Measurements from ENCODE around the gene VTN.
"Not testable (repeated sequence)": the region's sequence is repeated elsewhere in the genome, so short reads cannot be mapped to it uniquely, and the experiment has no call there.

The VTN gene

DNA sequence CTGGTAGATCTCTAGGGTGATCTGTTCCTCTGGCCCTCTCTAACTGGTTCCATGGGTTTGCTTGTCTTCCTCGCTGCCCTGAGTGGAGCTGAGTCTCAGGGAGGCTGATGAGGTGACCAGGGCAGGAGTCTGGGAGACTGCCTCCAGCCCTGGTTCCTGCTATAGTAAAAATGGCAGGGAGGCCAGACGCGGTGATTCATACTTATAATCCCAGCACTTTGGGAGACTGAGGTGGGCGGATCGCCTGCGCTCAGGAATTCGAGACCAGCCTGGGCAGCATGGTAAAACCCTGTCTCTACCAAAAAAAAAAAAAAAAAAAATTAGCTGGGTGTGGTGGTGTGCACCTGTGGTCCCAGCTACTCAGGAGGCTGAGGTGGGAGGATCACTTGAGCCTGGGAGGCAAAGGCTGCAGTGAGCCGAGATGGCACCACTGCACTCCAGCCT is 31.3 kb downstream of the VTN start:
- H3K27ac ChIP-seq (ENCODE audit: insufficient read depth in 1 of 2, low read depth in 1 of 2, low read length in 2 of 2, poor library complexity in 1 of 2, severe bottlenecking in 2 of 2); CTCF ChIA-PET; H3K4me3 ChIP-seq (ENCODE audit: control insufficient read depth in 1 of 7, extremely low read depth in 1 of 7, insufficient read depth in 4 of 7, low read depth in 2 of 7, low read length in 6 of 7); POLR2A ChIA-PET; H3K27me3 ChIP-seq (replicated peaks in 2 of 5; ENCODE audit: control insufficient read depth in 4 of 5, insufficient read depth in 5 of 5, low read length in 4 of 5); H3K9me3 ChIP-seq (ENCODE audit: control extremely low read depth in 1 of 5, control insufficient read depth in 4 of 5, insufficient read depth in 2 of 5, low read depth in 1 of 5, low read length in 4 of 5); DNase-seq: not testable (repeated sequence)
- 100% methylated on average over 3 of the region's 8 CpGs for WGBS (ENCODE audit: insufficient coverage)
- Histone ChIP-seq H3K36me3 (ENCODE audit: control insufficient read depth in 4 of 4, insufficient read depth in 4 of 4, low read length in 3 of 4) (peaks cover 8 to 43% (median 25%) of the 10 kb centered on the region in 4 experiments), H3K4me1 (ENCODE audit: control extremely low read depth in 1 of 4, control insufficient read depth in 4 of 4, insufficient read depth in 4 of 4, low read length in 3 of 4) (peaks cover 7 to 26% (median 20%) of the 10 kb centered on the region in 4 experiments)

DNA sequence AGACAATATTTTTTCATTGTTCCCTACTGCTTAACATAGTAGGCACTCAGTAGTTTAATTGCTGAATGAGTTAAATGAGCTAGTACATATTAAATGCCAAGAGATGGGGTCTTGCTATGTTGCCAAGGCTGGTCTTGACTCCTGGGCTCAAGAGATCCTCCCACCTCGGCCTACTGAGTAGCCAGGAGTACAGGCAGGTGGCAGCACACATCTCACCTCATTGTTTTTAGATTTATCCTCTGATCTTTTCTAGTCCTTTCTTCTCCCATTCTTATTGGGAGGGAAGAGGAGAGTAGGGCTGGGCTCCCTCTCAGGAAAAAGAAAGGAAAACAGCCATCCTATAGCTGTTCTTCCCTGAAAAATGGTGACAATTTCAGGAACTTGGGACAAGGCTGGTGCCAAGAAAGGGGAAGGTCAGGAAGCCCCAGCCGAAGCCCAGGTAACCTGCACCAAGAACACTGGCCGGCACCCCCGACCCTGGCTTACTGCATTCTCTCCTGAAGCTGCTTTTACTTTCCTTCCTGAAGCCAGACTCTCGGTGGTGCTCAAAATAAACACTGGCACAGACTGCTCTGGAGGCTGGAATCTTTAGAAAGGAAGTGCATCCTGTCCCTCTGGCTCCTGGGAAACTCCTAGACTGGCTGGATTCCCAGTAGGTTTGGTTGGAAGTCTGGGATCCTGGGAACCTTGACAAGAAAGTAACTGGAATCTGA is 31.9 kb downstream of the VTN start:
- POLR2A ChIA-PET = no interaction called here
- WGBS (ENCODE audit: insufficient coverage) = 100% methylated on average over 1 of the region's 5 CpGs
- Histone ChIP-seq H3K9me3 (ENCODE audit: control extremely low read depth in 1 of 5, control insufficient read depth in 4 of 5, insufficient read depth in 2 of 5, low read depth in 1 of 5, low read length in 4 of 5) (no peaks in the 10 kb centered on the region), H3K4me1 (ENCODE audit: control extremely low read depth in 1 of 4, control insufficient read depth in 4 of 4, insufficient read depth in 4 of 4, low read length in 3 of 4) (peaks cover 7 to 29% (median 22%) of the 10 kb centered on the region in 4 experiments), H3K27ac (ENCODE audit: insufficient read depth in 1 of 2, low read depth in 1 of 2, low read length in 2 of 2, poor library complexity in 1 of 2, severe bottlenecking in 2 of 2) (no peak overlapping the region), H3K27me3 (replicated peaks in 2 of 5; ENCODE audit: control insufficient read depth in 4 of 5, insufficient read depth in 5 of 5, low read length in 4 of 5) (no peaks in the 10 kb centered on the region), H3K4me3 (ENCODE audit: control insufficient read depth in 1 of 7, extremely low read depth in 1 of 7, insufficient read depth in 4 of 7, low read depth in 2 of 7, low read length in 6 of 7) (no peak overlapping the region), H3K36me3 (ENCODE audit: control insufficient read depth in 4 of 4, insufficient read depth in 4 of 4, low read length in 3 of 4) (peaks cover 8 to 37% (median 20%) of the 10 kb centered on the region in 4 experiments)
- no peak for DNase-seq
- CTCF ChIA-PET = interaction anchor here (1.3 kb wide), 2 partner anchors 9 to 11 kb away, joined by 6 to 7 read pairs; no protein-coding TSS in a partner anchor

- Histone ChIP-seq H3K27me3 (replicated peaks in 2 of 5; ENCODE audit: control insufficient read depth in 4 of 5, insufficient read depth in 5 of 5, low read length in 4 of 5) (no peaks in the 10 kb centered on the region), H3K9me3 (ENCODE audit: control extremely low read depth in 1 of 5, control insufficient read depth in 4 of 5, insufficient read depth in 2 of 5, low read depth in 1 of 5, low read length in 4 of 5) (no peaks in the 10 kb centered on the region), H3K36me3 (ENCODE audit: control insufficient read depth in 4 of 4, insufficient read depth in 4 of 4, low read length in 3 of 4) (peaks cover 0 to 27% (median 15%) of the 10 kb centered on the region in 4 experiments), H3K27ac (ENCODE audit: insufficient read depth in 1 of 2, low read depth in 1 of 2, low read length in 2 of 2, poor library complexity in 1 of 2, severe bottlenecking in 2 of 2) (peak overlapping the region; percentile 35 to 77), H3K4me3 (ENCODE audit: control insufficient read depth in 1 of 7, extremely low read depth in 1 of 7, insufficient read depth in 4 of 7, low read depth in 2 of 7, low read length in 6 of 7) (peak overlapping the region; percentile 75 to 96 (median 92)), H3K4me1 (ENCODE audit: control extremely low read depth in 1 of 4, control insufficient read depth in 4 of 4, insufficient read depth in 4 of 4, low read length in 3 of 4) (peaks cover 7 to 30% (median 22%) of the 10 kb centered on the region in 4 experiments)
- 12% methylated on average over 24 of the region's 29 CpGs for WGBS (ENCODE audit: insufficient coverage)
- DNase-seq = peak in 2 of 3 donors; percentile 51 to 61
- POLR2A ChIA-PET = interaction anchor here (0.6 to 1.5 kb wide), 3 partner anchors 16 to 21 kb away, joined by 3 to 7 read pairs (median 3); partner anchors contain the start of genes POLDIP2 and TMEM97
- CTCF ChIA-PET = interaction anchor here (1.2 to 1.6 kb wide), 4 partner anchors 10 to 97 kb away, joined by 3 to 9 read pairs (median 5); partner anchors contain the start of gene SEBOX
Measured at GRCh38 chr17:28335959-28336871, 33.9 kb downstream of the VTN start.

DNA sequence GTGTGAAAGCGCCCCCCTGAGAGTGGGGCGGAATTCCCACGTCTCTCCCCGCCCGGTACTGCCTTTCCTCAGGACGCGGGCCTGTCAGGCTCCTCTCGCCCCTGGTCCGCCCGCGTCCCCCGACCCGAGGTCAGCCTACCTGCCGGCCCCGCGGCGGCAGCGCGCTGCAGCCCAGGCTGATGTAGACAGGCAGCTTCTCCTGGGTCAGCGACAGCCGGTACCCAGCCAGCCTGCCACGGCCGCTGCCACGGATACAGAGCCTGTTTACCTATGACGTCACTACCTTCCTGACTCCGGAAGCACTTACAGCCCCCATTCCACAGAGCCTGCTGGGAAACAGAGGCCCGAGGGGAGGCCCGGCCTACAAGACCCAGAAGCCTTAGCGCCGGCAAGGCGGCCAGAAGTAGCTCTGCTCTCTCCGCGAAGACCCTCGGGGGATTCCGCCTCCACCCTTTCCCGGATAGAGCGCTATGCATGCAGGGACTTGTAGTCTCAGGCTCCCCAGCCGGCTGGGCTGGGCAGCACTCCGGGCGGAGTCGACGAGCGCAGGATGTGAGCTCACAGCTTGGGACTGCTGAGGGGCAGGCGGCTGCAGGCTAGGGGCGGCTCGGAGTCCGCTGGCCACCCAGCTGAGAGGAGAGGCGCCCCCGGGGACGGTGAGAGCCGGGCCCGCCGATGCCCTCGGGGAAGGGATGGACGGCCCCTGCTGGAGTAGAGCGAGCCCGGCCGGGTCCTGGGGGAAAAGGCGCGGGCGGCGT is 34.7 kb downstream of the VTN start, which contains the start of the genes IFT20 and TNFAIP1:
IFT20 (minus strand) TSS at position 272 of the 758 bp plus-strand sequence. CDS start 3,487 bp downstream, outside the sequence.
TNFAIP1 (plus strand) TSS at position 561 of the 758 bp plus-strand sequence. CDS start 3,761 bp downstream, outside the sequence.
- POLR2A ChIA-PET = interaction anchor here (1.2 to 1.5 kb wide), 2 partner anchors 17 to 22 kb away, joined by 3 to 7 read pairs; partner anchors contain the start of genes POLDIP2 and TMEM97
- under 1% methylated on average over 57 of the region's 62 CpGs for WGBS (ENCODE audit: insufficient coverage)
- Histone ChIP-seq H3K4me1 (ENCODE audit: control extremely low read depth in 1 of 4, control insufficient read depth in 4 of 4, insufficient read depth in 4 of 4, low read length in 3 of 4) (peaks cover 7 to 30% (median 22%) of the 10 kb centered on the region in 4 experiments), H3K9me3 (ENCODE audit: control extremely low read depth in 1 of 5, control insufficient read depth in 4 of 5, insufficient read depth in 2 of 5, low read depth in 1 of 5, low read length in 4 of 5) (no peaks in the 10 kb centered on the region), H3K4me3 (ENCODE audit: control insufficient read depth in 1 of 7, extremely low read depth in 1 of 7, insufficient read depth in 4 of 7, low read depth in 2 of 7, low read length in 6 of 7) (peak within 1 kb of the TSS; percentile 75 to 96 (median 92)), H3K27ac (ENCODE audit: insufficient read depth in 1 of 2, low read depth in 1 of 2, low read length in 2 of 2, poor library complexity in 1 of 2, severe bottlenecking in 2 of 2) (peak within 1 kb of the TSS; percentile 90 to 97), H3K36me3 (ENCODE audit: control insufficient read depth in 4 of 4, insufficient read depth in 4 of 4, low read length in 3 of 4) (peaks cover 0 to 27% (median 18%) of the 10 kb centered on the region in 4 experiments), H3K27me3 (replicated peaks in 2 of 5; ENCODE audit: control insufficient read depth in 4 of 5, insufficient read depth in 5 of 5, low read length in 4 of 5) (no peaks in the 10 kb centered on the region)
- peak; percentile 100 for DNase-seq
- CTCF ChIA-PET = interaction anchor here (1.1 to 1.6 kb wide), 5 partner anchors 11 to 96 kb away, joined by 3 to 9 read pairs (median 4); partner anchors contain the start of genes POLDIP2 and SEBOX

DNA sequence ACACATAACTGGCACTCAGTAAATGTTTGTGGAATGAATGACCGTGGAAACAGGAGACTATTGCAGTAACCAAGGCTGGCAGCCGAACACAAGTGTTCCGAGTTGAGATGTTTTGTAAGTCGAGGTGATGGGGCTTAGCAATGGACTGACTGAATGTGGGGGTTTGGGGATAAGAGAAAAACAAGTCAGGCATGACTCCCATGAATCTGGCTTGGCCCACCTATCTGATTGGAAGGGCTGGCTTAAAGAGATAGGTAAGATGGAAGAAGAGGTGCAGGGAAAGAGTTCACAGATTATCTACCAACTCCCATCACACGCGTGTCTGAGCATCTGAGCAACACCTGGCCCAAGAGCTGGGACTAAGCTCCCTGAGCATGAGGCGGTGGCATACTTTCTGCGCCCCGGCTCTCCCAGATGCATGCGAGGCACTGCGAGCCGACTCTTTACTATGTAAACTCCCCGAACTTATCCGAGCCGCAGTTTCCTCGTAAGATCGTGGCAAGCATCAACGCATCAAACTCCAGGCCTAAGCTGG is 35.4 kb downstream of the VTN start:
- no peak for DNase-seq
- WGBS (ENCODE audit: insufficient coverage) = 12% methylated on average over 17 of the region's 18 CpGs
- H3K36me3 ChIP-seq (ENCODE audit: control insufficient read depth in 4 of 4, insufficient read depth in 4 of 4, low read length in 3 of 4) = peaks cover 0 to 26% (median 18%) of the 10 kb centered on the region in 4 experiments
- peak overlapping the region; percentile 75 to 96 (median 92) for H3K4me3 ChIP-seq (ENCODE audit: control insufficient read depth in 1 of 7, extremely low read depth in 1 of 7, insufficient read depth in 4 of 7, low read depth in 2 of 7, low read length in 6 of 7)
- CTCF ChIA-PET = interaction anchor here (1.1 to 1.6 kb wide), 5 partner anchors 12 to 95 kb away, joined by 3 to 9 read pairs (median 4); partner anchors contain the start of genes POLDIP2 and SEBOX
- peak overlapping the region; percentile 90 to 97 for H3K27ac ChIP-seq (ENCODE audit: insufficient read depth in 1 of 2, low read depth in 1 of 2, low read length in 2 of 2, poor library complexity in 1 of 2, severe bottlenecking in 2 of 2)
- H3K27me3 ChIP-seq (replicated peaks in 2 of 5; ENCODE audit: control insufficient read depth in 4 of 5, insufficient read depth in 5 of 5, low read length in 4 of 5) = no peaks in the 10 kb centered on the region
- H3K9me3 ChIP-seq (ENCODE audit: control extremely low read depth in 1 of 5, control insufficient read depth in 4 of 5, insufficient read depth in 2 of 5, low read depth in 1 of 5, low read length in 4 of 5) = no peaks in the 10 kb centered on the region
- H3K4me1 ChIP-seq (ENCODE audit: control extremely low read depth in 1 of 4, control insufficient read depth in 4 of 4, insufficient read depth in 4 of 4, low read length in 3 of 4) = peaks cover 7 to 30% (median 22%) of the 10 kb centered on the region in 4 experiments
- POLR2A ChIA-PET = interaction anchor here (1.2 to 1.5 kb wide), 2 partner anchors 16 to 23 kb away, joined by 3 to 7 read pairs; partner anchors contain the start of genes POLDIP2 and TMEM97

GRCh38 chr17:28334171-28334570 is 35.9 kb downstream of the VTN start:
- ChIA-PET POLR2A (no interaction called here), CTCF (no interaction called here)
- Histone ChIP-seq H3K9me3 (ENCODE audit: control extremely low read depth in 1 of 5, control insufficient read depth in 4 of 5, insufficient read depth in 2 of 5, low read depth in 1 of 5, low read length in 4 of 5) (no peaks in the 10 kb centered on the region), H3K4me1 (ENCODE audit: control extremely low read depth in 1 of 4, control insufficient read depth in 4 of 4, insufficient read depth in 4 of 4, low read length in 3 of 4) (peaks cover 7 to 30% (median 22%) of the 10 kb centered on the region in 4 experiments), H3K4me3 (ENCODE audit: control insufficient read depth in 1 of 7, extremely low read depth in 1 of 7, insufficient read depth in 4 of 7, low read depth in 2 of 7, low read length in 6 of 7) (peak overlapping the region in 6 of 7 experiments; percentile 75 to 96 (median 92)), H3K27ac (ENCODE audit: insufficient read depth in 1 of 2, low read depth in 1 of 2, low read length in 2 of 2, poor library complexity in 1 of 2, severe bottlenecking in 2 of 2) (peak overlapping the region in 1 of 2 experiments; percentile 97), H3K27me3 (replicated peaks in 2 of 5; ENCODE audit: control insufficient read depth in 4 of 5, insufficient read depth in 5 of 5, low read length in 4 of 5) (no peaks in the 10 kb centered on the region), H3K36me3 (ENCODE audit: control insufficient read depth in 4 of 4, insufficient read depth in 4 of 4, low read length in 3 of 4) (peaks cover 2 to 27% (median 19%) of the 10 kb centered on the region in 4 experiments)
- 64% methylated on average over 5 of the region's 6 CpGs for WGBS (ENCODE audit: insufficient coverage)
- DNase-seq = peak in 2 of 3 donors; percentile 16 to 17
